CD4-positive, alpha-beta T cell treated with Interleukin-6 at 100 ng/mL for 8 hours (primary cell): ENCODE data around the gene CSMD2.
"Not testable (repeated sequence)": the region's sequence is repeated elsewhere in the genome, so short reads cannot be mapped to it uniquely, and the experiment has no call there.

Experiments used
- DNase-seq: peaks from one replicate; pipeline ENCODE4 v3.0.0-alpha.2; 2020; ENCODE audit warnings: mixed read lengths, low spot score

The CSMD2 gene

GRCh38 chr1:34164771-34165391, at the start of gene CSMD2:
CSMD2 (minus strand) TSS chr1:34165230; CDS start chr1:34165097, 133 bp downstream.
- no peak for DNase-seq

DNA sequence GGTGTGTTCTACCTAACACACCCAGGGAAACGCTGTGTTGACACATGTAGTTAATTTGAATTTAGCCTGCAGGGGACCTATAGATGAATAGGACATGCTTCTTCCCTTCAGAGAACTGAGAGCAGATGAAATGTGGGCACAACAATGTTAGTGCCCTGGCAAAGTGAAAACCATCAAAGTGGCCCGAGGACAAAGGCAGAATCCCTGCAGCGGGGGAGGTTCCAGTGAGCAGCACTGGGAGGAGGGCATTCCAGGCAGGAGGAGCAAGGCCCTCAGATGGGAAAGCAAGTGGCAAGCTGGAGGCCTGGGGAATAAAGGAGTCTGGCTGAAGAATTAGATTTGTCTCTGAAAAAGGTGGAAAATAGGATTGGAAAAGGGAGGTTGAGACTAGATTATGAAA, 48.9 kb upstream of the CSMD2 start:
- DNase-seq: no peak

DNA sequence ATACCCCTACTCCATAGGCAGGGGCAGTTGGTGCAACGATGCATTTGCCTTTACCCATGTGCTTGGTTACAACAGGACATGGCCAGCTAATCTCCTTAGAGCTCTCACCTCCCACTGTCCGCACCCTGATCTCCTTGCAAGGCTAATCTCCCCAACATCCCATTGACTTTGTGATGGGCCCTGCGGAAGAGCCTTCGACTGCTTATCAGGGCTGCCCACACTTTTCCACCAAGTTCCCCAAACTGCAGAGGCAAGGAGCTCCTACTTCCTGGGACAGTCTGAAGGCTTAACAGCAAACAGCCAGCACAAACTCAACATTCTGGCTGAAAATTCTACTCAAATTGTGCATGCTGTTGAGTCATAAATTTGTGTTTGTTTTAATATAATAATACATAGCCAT, 47.6 kb upstream of the CSMD2 start:
- DNase-seq: no peak

DNA sequence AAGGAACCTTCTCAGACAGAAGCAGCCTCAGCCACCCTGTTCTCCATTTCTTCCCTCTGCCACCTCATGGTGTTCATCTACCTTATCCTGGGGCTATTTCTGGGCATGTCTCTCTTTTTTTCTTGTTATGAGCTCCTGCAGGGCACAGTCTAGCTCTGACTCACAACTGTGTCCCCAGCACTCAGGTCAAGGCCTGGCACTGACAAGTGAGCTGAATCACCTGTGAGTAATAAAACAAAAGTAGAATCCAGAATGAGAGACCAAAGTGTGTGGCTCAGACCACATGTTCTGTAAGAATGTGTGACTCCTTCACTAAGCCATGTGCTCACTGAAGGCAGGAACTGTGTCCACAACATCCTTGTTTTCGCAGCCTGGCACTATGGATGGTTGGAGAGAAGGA, 34.9 kb upstream of the CSMD2 start:
- DNase-seq: no peak

GRCh38 chr1:34192621-34193020, 27.6 kb upstream of the CSMD2 start:
- no peak for DNase-seq

DNA sequence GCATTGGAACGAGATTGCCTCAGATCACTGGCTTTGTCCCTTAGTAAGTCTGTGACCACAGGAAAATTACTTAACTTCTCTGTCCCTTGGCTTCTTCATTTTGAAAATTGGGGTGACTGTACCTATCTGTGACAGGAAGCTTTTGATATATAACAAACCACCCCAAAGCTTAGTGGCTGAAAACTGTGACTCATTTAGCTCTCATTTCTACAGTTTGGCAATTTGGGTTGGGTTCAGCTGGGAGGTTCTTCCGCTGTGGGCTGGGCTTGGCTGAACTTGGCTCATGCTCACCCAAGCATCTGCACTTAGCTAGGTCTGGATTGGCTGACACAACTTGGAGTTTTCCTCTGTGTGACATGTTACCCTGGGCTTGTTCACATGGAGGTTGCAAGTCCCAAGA, 25.7 kb upstream of the CSMD2 start:
- no peak for DNase-seq

DNA sequence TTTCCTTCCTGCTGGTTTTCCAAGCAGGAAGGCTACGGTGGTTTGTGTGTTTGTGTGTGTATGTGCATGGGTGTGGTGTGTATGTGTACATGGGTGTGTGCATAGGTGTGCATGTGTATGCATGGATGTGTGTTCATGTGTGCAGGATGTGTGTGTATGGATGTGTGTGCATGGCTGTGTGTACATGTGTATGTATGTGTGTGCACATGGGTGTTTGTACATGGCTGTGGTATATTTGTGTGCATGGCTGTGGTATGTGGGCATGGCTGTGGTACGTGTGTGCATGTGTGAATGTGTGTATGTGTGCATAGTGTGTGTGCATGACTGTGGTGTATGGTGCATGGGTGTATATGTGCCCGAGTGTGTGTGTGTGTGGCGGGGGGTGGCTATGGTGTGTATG, 24.0 kb upstream of the CSMD2 start:
- no peak for DNase-seq

GRCh38 chr1:34188418-34188817, 23.4 kb upstream of the CSMD2 start:
- DNase-seq: no peak

DNA sequence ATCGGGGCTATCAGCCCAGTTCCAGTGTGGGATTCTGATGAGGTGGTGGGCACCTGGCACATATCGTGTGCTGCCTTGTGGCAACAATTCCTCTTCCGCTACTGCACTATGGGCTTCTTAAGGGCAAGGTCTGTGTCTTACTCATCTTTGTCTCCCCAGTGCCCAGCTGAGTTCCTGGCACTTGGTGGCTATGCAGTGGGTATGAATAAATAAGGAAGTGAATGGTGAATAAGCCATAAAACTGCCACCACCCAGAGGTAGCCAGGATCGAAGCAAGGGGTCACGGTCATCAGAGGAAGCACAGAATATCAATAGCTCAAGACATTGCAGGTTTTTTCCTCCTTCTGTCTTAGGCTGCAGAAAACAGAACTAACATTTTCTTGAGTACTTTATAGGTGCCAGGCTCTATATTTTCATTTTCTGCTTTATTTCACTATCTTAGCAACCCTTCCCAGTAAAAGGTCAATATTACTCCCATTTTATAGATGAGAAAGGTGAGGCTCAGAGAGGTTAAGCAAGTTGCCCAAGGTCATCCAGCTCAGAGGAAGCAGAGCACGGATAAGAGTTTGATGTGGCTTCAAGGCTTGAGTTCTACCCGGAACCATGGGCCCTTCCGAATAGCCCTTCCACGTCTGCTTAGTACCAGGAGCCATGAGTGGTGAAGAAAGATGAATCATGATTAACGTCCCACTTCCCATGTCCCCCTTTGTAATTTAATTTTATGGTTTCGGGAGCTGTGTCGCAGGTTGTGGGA, 21.9 kb upstream of the CSMD2 start:
- no peak for DNase-seq

DNA sequence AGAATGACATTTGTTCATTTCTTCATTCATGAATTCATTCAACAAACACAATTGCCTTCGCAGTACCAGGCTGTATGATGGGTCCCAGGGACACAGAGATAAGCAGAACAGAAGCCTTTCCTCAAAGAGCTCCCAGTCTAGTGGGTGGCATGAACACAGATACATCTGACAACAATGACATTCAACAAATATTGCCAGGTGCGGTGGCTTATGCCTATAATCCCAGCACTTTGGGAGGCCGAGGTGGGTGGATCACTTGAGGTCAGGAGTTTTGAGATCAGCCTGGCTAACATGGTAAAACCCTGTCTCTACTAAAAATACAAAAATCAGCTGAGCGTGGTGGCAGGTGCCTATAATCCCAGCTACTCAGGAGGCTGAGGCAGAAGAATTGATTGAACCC, 18.4 kb upstream of the CSMD2 start:
- not testable (repeated sequence) for DNase-seq

GRCh38 chr1:34178072-34178471, 13.0 kb upstream of the CSMD2 start:
- no peak for DNase-seq

DNA sequence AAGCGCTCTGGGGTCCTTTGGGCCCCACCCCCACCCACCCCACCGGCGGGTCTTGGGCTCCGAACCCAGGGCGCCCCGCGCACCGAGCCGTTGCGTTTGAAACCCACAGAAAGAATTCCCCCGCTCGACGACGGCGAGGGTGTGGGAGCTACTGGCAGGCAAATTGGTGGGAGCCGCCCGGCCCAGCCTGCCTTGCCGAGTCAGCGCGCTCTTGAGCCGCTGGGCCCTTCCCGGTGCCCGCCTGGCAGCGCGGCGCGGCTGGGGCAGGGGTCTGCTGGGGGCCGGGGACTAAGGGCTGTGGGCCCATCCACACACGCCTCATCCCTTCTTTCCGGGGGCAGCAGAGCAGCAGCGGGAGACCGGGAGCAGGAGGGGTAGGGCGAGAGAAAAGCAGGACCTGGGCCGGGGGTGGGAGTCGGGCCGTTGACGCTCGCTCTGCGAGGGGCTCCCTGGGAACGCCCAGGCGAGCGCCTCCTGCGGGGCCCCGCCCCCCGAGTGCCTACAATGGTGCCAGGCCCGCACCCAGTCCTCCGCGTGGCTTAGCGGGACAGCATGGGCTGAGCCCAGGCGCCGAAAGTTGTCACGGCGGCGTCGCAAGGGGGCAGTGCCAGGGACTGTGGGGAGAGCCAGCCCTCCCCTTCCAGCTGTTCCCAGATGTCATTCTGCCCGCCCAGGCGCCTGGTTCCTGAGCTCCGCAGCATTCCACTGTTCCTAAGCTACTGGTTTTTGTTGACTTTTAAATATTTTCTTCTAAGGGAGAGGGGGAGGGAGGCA, 12.0 kb upstream of the CSMD2 start, which contains the start of gene C1orf94:
Gene C1orf94, plus strand, starts transcription at position 78 of the 774 bp plus-strand sequence. CDS start 883 bp downstream, outside the sequence.
- no peak for DNase-seq

DNA sequence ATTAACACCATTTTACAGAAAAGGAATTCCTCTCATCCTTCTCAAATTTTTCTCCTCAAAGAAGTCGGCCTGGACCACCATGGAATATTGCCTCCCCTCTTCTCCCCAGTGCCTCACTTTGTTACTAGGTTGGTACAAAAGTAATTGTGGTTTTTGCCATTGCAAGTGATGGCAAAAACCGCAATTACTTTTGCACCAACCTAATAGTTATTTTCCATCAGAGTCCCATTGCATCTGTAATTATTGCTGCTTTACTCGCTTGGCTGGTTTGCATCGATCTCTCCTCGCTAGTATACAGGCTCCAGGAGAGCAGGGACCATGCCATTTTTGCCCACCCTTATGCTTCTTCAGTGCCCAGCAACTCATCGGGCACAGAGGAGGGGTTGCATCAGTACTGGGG, 10.7 kb upstream of the CSMD2 start:
- no peak for DNase-seq

DNA sequence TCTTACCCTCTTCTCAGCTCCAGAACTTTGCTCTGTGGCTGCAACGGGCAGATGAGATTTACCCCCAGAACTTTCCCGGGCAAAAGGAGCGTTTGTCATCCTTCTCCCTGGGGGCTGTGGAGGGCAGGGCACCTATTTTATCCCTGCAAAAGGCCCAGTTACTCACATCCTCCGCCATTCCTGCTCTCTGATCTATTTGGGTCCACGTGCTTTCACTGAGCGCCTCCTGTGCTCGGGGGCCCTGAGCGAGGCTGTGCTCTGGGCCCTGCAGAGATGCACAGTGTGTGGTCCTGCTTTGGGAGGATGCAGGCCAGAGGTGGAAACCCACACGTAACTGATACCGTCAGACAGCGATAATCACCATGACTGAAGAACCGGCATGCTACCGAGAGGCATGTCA, 2.4 kb upstream of the CSMD2 start:
- DNase-seq: no peak

GRCh38 chr1:34166625-34167361, 1.8 kb upstream of the CSMD2 start:
- no peak for DNase-seq

DNA sequence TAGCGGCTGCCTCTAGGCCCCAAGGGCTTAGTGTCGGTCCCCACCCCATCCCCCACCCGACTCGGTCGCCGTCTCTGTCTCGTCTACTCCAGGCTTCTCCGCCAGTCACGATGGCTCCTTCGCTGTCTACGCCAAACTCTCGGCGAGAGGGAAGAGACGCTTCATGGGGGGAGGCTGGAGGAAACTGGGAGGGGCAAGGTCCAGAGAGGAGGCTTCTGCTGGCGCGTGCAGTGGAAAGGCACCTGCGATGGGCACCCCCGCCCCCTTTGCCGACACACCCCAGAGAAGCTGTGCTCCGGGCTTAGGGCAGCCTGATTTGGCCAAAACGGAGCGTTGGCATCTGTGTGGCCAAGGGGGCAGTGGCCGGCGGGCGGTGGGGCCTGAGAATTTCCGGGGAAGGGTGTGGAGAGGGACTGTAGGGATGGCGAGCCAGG, 1.2 kb upstream of the CSMD2 start:
- no peak for DNase-seq

DNA sequence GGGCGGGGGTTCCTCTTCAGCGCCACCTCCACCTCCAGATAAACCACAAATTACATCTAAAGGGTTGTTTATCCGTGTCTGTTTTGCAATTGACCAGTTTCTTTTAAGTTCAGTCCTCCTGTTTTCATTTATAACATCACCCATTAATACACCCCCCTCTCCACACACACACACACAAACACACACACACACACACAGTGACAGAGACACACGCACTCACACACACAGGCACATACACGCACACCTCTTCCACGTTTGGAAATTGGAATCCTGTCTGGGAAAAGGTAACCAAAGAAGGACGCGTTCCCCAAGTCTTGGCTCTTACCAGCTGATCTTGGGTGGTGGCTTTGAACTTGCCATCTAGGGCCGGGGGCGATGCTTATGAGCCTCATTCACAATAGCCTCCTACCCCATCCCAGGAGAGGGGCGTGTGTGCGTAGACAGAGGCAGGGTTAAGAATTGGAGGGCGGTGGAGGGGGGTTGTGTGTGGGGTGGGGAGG, 442 bp upstream of the CSMD2 start:
- DNase-seq: no peak

DNA sequence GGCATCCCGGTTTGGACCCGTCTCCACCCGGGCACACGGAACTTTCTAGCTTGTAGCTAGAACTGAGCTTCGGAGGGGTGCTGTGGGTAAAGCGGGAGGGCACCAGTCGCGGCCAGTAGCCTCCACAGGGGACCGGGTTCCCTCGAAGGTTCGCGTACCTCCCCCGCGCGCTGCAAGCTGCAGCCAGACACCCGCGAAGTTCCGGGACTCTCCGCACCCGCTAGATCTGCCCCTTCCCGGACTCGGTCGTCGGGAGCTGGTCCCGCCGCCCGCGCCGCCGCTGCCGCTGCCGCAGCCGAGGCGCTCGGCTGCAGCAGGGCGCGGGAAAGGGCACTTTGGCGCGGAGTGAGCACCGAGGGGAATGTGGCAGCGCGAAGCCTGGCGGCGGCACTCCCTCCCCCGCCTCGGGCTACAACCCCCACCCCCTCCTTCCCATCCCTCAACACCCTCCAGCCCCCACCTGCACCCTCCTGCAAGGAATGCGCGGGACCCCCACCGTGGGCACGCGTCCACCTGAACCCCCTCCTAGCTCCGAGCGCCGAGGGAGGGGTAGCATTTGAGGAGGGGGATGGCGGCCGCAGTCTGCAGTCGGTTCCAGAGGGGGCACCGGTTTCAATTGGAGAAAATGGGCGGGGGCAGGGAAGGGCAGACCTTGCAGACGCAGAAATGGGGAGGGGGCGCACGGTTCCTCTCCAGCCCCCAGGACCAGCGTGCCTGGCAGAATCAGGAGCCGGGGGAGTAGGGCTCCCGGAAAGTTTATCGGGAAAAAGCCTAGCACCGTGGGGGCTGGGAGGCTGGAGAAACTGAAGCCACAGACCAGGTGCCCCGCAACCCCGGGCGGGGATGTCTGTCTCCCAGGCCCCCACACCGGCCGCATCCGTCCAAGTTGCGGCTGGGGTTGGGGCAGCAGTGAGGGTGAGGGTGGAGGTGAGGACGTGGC, 968 bp downstream of the CSMD2 start:
- no peak for DNase-seq

DNA sequence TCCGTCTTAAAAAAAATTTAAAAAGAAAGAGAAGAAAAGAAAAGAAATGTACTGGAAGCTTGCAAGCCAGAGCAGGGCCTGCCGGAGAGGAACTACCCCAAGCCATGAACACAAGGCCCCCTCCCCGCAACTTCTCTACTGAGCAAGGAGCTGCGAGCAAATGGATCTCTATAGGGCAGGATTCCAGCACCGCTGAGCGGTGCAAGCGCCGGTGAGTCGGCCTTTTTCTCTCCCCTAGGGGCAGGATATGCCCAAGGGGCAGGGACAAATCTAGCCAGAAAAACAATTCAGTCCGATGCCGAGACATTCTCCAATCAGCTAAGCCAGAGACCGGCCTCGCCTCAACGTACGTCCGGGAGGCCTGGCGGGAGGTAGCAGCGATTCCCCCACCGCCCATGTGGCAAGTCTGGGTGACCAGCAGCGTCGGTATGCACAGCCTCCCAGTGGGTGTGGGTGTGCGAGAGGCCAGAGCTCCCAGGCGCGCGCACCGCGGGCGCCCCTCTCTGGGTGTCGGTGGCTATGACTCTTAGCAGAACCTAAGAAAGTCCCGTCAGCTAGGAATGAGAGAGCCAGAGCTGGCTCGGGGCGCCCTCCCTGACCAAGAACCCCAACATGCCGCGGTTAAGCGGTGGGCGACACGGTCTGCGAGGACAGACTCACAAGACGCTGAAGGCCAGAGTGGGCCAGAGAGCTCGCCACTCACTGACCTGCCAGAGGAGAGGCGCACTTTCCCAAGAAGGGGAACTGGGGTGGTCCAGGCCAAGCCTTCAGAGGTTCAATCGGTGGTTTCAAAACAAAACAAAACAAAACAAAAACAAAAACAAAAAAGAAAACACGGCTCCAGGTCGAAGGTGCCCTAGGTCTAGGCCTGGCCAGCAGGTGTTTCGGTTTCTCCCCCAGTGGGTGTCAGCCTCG, 1.9 kb downstream of the CSMD2 start:
- DNase-seq: no peak

DNA sequence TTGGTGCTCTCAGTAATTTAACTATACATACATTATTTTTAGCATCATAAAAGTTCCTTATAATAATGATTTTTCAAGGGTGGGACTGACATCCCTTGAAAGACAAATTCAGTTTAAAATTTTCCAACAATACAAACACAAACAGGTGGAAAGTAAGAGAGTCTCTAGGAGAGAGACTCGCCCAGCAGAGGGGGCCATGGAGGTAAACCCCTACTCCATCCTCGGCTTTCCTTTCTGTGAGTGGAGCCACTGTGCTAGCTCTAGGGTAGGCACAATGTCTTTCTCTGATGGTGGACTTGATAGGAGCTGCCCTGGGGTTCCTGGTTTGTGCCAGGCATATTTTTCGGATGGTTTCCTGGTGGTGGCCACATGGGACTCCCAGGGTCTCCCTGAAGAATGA, 8.3 kb downstream of the CSMD2 start:
- DNase-seq: no peak
